Activated CD4-positive, alpha-beta T cell treated with anti-CD3 and anti-CD28 coated beads, Interleukin-10, Interleukin-2, amounts not matched to agents 100 ng/mL and 50 ng/mL, durations not matched to agents 16 hours and 8 hours (primary cell): ENCODE measurements around the gene H1-8.
"Not testable (repeated sequence)": the region's sequence is repeated elsewhere in the genome, so short reads cannot be mapped to it uniquely, and the experiment has no call there.

Experiments used
- DNase-seq: peaks from one replicate; pipeline ENCODE4 v3.0.0-alpha.2; 2020

Gene H1-8, protein sequence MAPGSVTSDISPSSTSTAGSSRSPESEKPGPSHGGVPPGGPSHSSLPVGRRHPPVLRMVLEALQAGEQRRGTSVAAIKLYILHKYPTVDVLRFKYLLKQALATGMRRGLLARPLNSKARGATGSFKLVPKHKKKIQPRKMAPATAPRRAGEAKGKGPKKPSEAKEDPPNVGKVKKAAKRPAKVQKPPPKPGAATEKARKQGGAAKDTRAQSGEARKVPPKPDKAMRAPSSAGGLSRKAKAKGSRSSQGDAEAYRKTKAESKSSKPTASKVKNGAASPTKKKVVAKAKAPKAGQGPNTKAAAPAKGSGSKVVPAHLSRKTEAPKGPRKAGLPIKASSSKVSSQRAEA

DNA sequence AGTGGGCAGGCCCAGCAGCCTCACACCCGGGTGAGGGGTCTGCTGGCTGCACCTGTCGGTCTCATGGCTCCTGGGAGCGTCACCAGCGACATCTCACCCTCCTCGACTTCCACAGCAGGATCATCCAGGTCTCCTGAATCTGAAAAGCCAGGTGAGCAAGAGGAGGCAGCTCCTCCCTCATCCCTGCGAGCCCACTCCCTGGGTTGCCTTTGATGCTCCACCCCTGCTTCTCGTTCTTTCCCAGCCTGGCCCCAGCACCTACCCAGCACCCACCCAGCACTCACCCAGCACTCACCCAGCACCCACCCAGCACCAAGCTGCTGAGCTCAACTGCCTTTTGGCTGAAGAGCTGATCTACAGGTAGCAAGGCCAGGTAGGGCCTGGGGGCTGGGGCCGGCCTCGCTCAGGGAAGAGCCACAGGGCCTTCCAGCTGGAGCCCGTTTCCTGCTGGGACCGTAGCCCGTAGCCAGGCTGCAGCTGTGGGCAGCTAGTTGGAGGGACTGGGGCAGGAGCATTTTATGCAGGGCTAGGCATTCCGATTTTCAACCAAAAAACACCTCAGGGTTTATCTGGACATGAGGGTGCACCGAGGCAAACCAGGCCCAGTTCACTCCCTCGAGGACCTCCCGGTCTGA, at the start of gene H1-8:
H1-8 (plus strand) TSS at position 20 of the 635 bp plus-strand sequence; CDS start at position 64, 44 bp downstream.
- no peak for DNase-seq

DNA sequence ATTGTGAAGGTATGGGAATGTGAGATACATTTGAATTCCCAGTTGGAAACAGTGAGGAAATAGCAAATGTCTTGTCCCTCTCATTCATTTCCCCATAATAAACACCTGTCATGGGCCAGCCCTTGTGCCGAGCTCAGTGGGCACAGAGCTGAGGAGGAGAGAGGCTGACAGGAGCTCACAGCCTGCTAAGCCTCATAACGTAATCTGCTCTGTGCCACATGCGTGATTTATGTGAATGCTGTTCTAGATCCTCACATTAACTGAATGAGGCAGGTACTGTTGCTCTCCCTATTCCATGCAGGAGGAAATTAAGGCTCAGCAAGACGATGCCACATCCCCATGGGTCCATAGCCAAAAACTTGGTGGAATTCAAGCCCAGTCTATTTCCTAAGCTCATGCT, 49.8 kb upstream of the H1-8 start:
- no peak for DNase-seq

DNA sequence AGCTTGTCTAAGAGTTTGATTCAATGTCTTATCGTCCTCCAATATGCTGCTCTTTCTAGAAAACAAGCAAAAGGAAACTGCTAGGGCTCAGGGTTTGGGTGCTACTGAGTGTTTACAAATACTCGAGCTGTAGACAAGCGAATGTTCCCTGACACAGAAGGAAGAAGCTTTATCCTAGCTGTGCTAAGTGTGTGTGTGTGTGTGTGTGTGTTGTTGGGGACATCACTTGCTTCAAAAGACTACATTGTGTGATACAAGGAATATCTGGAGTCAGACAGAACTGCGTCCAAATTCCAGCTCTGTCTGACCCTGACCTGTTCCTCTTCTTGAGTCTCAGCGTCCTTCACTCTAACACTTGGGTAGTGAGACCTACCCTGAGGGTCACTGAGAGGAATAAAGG, 48.5 kb upstream of the H1-8 start:
- DNase-seq: not testable (repeated sequence)

DNA sequence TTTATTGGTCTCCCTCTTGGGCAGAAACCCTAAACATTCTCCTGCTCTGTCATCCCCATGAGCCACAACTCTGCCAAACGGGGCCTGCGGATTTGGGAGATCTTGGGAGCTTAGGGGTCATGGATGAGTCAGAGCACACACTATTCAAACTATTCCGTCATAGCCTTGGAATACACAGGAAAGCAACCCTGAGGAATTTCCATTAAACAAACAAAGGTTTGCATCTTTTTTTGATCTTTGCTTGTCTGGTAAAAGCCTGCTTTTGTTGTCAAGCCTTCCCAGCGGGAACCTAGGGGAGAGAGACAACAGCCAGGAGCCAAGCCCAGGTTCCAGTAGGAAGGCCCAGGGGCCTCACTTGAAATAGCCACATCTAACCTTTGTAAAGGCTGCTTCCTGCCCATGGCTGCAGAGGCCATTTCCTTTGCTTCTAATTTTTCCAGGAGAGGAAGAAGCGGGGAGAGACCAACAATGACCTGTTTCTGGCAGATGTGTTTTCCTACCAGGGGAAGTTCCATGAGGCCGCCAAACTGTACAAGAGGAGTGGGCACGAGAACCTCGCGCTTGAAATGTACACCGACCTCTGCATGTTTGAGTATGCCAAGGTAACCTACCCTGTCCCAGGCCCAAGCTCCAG, 47.9 kb upstream of the H1-8 start:
- not testable (repeated sequence) for DNase-seq

DNA sequence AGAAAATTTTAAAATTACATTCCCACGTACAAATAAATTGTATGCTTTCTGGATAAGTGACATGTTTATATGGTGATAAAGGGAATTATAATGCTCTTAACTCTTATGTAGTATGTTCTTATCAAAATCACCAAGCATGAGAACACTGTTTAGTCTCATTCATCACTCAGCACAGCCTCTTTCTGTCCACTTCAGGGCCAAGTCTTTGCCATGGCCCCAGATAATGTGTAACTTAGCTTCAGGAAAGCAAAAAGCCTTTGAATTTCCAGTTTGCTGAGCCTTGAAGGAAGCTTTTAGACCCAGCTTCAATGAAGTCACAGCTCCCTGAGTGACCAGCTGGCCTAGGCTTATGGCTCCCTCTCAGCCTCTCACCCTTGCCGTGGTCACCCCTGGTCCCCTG, 45.1 kb upstream of the H1-8 start:
- DNase-seq: not testable (repeated sequence)

DNA sequence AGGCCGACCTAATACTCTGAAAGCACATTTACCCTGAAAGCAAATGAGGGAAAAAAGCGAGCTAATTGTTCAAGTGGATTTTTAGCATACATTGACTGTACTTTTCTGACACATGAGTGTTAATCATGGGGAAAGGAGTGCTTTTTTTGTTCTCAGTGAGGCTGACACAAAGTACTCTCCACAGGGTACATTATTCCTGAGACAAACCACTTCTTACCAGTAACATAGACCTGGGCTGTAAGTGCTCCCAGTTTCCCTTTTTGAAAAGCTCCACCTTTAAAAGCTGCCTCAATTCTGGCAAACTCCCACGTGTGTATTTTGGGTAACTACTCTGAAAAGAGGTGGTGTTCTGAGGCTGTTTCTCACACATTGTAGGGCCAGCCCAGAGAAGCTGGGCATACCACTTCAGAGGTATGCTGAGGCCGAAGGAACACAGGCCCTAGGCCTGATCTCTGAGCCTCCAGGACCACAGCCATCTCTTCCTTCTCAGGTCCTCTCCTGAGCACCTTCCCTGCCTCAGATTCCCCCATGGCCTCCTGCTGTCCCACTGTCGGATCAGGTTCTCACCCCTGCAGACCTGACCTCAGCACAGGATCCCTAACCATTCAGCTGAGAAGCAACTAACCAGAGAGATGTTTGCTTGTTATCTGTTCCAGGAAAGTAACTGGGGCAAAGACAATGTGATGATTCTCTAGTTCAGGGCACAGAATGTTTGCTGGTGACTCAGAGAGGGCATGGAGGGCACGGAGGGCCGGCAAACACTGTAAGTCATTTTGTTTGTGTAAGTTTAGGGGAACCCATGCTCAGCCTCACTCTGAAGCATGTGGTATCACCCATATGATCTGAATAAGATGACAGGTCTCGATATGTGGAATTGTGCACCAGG, 44.1 kb upstream of the H1-8 start:
- not testable (repeated sequence) for DNase-seq

DNA sequence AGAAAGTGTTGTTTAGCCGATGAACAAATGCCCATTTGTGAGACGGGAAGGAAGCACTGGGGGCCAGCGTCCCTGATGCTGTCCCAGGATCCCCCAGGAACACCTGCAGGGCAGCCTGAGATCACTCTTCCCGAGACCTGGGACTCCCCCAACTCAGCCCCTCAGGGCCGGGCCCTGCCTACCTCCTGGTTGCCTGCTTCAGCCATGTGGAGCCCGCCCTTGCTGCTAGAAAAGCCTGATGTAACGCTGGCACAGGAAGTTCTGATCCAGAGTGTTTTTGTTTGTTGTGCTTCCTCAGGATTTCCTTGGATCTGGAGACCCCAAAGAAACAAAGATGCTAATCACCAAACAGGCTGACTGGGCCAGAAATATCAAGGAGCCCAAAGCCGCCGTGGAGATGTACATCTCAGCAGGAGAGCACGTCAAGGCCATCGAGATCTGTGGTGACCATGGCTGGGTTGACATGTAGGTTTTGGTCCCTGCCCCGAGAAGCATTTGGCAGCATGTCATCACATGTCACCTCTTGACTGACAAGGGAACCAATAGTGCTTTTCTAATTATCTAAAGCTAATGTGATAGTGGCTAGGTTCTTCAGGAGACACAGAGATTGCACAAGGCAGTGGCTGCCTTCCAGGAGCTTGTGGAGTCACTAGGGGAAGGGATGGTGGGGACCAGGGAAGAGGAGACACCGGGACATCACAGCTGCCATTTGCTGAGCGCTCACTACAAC, 43.2 kb upstream of the H1-8 start:
- not testable (repeated sequence) for DNase-seq

DNA sequence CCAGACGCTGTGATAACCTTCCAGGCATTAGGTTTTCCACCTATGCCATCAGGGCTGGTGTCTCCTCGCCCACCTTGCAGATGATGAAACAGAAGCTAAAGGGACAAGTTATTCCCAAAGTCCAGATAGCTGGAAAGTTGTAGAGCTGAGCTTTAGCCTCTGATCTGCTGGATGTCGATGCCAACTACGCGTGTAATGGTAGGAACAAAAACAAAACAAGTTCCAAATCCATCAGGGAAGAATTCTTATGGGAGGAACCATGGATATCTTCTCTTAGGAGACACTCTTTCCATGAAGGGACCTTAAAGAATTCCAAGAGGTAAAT, 42.7 kb upstream of the H1-8 start:
- DNase-seq: no peak

DNA sequence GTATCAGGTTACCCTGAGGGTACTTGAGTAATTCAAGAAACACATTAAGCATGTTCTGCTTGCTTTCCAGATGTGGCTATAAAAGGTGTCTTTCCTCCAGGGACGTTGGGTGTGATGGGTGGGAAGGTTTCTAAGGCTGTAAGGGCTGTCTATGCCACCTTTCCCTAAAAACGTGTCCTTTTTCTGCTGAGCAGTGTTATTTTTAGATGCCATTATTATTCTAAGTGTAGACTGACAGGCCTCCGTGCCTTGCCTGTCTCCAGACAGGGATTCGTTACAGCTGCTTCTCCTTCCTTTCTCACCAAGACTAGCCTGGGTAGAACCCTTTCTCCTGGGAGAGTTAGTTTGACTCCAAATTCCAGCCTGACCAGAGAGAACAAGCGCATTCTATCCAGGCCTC, 41.3 kb upstream of the H1-8 start:
- no peak for DNase-seq

DNA sequence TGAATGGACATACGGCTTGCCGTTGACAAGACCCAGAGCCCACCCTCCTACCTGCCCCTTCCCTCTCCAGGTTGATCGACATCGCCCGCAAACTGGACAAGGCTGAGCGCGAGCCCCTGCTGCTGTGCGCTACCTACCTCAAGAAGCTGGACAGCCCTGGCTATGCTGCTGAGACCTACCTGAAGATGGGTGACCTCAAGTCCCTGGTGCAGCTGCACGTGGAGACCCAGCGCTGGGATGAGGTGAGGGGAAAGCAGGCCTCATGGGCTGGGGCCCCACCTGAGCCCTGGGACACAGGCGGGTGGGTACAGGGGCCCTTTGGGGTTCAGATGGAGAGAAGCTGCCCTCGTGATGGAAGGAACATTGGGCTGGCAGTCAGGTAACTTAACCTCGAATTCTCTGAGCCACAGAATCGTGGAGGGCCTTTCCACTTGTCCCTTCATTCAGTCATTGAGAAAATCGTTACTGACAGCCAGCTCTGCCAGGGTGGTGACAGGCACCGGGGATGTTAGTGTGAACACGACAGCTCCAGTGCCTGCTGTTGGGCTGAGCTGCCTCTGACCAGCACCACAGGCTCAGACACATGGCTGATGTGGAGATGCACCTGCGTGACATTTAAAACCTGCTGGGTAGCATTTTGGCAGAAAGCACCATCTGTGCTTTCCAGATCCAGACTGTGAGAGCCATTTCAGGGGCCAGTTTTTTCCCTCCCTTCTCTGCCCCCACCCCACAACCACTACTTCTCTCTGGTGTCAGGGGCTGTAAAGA, 40.1 kb upstream of the H1-8 start:
- DNase-seq: no peak

DNA sequence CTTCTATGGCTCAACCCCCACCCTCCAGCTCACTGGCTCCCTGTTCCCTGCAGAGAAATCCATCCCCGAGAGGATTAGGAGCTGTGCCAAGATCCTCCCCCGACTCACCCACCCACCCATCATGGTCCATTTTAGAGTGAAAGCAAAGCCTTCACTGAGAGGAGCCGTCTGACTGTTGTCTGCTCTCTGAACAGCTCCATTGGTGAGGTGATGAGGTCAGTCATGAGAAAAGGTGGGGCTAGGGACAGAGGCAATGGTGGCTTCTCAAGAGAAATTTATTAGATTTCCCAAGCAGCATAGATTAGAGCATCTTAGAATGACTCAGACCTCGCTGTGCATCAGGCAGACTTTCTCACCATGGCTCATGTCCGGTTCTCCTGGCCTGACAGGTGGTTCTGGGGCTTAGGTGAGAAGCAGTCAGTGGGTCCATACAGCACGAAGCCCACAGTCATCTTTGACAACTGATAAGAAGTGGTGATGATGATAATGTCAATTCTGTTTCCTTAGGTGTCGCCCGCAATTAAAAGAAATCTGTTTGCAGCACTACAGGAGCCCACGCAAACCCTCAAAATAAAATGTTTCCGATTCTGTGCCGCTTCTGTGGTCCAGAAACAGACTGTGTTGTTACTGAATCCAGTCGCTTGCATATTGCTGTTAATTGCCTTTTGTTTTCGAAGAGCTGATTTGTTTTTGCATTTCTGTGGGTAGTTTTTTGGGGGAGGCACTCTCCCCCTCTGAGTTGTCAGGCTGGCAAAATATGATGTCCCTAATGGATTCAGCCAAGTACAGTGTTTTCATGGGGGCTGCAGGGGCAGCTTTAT, 39.3 kb upstream of the H1-8 start:
- DNase-seq: no peak

DNA sequence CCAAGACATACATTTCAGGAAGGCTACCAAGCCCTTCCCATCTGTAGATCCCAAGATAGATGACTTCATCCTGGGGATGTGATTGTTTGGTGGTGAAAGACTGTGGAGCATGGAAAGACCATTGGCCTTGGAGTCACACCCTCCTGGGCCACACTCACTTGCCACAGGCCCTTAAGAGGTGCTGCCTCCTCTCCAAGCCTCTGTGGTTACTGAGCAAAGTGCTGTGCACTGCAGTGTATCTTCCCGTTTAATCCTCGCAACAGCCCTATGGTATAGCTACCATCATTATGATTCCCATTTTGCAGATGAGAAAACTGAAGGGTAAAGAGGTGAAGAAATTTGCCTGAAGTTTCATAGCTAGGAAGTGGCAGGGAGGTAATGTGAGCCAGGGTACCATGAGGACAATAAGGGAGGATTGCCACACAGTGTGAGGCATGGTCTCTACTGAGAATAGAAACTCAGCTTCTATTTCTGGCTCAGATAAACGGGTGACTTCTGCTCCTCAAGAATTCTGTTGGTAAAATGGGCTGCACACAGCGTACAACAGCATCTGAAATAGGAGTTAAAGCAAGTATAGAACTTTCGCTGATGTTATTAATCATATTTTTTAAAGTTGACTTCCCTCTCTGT, 38.4 kb upstream of the H1-8 start:
- DNase-seq: no peak

DNA sequence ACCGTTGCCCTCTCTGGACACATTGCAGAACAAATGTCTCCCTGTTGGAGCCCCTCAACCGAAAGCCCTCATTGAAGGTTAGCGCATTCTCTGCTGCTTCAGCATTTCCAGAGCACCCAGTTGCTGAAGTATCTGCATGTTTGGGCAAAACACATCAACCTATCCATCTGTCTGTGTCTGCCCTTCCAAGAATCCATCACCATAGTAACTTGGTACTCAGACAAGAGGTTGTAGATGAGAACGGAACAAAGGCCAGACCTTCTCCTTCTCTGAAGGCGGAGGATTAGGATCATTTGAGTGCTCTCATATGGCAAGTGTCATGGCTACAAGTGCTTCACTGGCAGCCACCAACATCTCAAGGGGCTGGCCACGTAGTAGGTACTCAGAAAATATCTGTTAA, 37.6 kb upstream of the H1-8 start:
- DNase-seq: no peak

DNA sequence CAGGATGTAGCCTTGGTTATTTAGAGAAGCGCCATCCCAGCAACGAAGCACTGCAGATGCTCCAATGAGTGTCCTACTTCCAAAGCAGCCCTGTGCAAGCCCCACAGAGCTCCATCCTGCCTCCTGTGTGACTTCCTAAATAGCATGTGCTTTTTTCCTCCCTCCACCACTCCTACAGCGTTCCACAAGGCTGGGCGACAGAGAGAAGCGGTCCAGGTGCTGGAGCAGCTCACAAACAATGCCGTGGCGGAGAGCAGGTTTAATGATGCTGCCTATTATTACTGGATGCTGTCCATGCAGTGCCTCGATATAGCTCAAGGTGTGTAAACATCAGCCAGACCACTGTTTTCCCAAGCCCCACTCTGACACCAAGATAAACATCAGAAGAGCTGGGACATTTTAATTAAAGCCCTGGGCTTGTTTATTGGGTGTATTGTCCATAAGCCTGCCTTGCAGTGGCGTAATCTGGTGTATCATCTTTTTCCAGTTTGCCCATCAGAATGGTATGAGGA, 36.7 kb upstream of the H1-8 start:
- DNase-seq: no peak

DNA sequence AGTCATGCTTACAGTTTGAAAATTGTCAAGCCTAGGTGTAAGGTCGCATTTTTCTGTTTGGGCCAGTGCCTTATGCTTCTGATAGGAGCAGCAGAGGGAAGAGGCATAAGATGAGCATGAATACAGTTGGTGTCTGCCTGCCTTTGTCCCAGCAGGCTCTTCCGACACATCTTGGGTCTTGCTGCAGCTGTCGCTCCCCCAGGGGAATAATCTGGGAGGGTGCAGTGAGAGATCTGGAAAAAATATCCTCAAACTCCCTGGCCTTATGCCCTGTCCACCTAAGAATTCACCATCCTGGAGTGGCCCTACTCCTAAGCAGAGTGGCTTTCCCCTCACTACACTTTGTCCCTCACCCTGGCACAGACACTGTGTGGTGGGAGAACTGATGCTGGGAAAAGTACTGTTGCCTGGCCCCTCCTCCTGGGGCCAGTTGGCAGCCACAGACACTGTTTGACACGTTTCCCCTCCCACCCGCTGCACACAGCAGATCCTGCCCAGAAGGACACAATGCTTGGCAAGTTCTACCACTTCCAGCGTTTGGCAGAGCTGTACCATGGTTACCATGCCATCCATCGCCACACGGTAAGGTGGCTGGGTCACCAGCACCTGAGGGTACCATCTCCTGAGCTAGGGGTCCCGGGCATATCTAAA, 35.7 kb upstream of the H1-8 start:
- DNase-seq: no peak

DNA sequence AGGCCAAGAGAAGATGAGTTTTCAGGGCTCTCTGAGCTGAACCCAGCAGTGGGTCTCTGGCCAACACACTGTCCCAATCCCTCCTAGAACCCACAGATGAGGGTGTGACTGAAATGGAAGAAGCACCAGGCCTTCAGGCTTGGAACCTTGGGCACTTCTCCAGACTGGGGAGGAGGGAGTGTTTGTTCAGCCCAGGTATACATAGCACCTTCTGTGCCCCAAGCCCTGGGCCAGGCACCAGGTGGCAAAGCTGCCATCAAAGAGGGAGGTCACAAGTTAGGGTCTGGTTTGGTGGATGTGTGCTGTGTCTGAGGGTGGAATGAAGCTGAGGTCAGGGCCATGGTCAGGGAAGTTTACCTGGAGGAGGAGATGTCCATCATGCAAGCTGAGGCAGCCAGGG, 30.4 kb upstream of the H1-8 start:
- DNase-seq: no peak

DNA sequence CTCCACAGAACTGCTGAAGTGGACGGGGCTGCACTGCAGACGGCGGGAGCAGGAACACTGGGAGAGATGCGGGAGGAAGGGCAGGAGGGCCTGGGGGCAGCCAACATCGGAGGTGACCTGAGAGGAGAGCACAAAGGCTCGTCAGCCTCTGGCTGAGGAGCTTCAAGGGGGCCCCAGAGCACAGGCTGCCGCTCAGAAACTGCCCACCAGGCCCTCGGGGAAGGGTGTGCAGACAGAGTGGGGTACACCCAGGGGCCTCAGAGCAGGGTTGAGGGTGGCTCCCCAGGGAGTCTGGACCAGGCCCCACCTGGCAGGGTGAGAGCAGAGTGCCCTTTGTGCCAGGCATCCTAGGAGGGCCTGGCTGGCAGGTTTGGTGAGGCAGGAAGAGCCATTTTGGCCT, 29.3 kb upstream of the H1-8 start:
- DNase-seq: no peak

DNA sequence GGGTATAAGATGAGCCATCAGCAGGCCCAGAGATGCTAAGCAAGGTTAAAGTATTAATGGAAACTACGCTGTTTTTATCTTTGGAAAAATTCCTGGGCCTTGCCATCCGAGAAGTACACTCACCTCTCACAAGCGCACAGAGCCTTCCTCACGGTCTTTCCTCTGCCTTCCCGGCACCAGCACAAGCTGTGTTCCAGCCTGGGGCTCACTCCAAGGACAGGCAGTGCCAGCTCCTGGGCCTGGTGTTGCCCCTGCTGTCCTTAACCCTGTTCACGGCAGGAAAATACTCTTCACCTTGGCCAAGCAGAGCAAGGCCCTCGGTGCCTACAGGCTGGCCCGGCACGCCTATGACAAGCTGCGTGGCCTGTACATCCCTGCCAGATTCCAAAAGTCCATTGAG, 28.9 kb upstream of the H1-8 start:
- DNase-seq: no peak

DNA sequence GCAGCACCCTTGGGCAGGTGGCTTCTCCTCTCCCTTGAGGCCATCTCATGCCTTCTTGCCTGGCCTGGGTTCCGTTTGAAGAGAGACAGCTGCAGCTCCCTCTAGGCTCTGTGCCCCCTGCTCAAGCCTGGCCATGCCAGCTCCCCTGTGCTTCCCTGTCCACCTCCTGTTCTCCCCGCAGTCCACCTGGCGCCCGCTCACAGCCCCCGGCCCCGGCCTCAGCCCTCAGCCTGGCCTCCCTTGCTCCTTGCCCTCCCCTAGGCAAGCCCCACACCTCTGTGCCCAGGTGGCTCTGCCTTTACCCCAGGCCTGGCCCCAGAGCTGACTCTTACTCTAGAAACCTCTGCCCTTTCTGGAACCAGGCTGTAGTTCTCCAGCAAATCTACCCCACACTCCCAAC, 28.4 kb upstream of the H1-8 start:
- no peak for DNase-seq
